Stimulated activated effector memory CD8-positive, alpha-beta T cell treated with anti-CD3 and anti-CD28 coated beads, Interleukin-12 subunit alpha, Interleukin-12 subunit beta, amount 100 ng/mL, for 72 hours (primary cell): ENCODE data around the gene JAK2.

Source experiments
- ATAC-seq: fragments of 150-1000 bp; cut with Tn5 transposase; 2 replicates; pipeline ENCODE4 v1.10.0; 2021
- DNase-seq, 2 donors: peaks; one replicate each; pipeline ENCODE4 v3.0.0; 2021 to 2022; ENCODE audit warnings: low spot score in 2 of 2
- H3K27ac Mint-ChIP-seq: one replicate; pipeline ENCODE4 v1.8.0; 2022; ENCODE audit warnings: mild to moderate bottlenecking, mixed read lengths
- H3K36me3 Mint-ChIP-seq: one replicate; pipeline ENCODE4 v1.8.0; 2022; ENCODE audit warnings: mild to moderate bottlenecking, mixed read lengths
- H3K4me1 Mint-ChIP-seq: one replicate; pipeline ENCODE4 v1.8.0; 2022; ENCODE audit warnings: mixed read lengths
- H3K4me3 Mint-ChIP-seq: one replicate; pipeline ENCODE4 v1.8.0; 2022; ENCODE audit warnings: mild to moderate bottlenecking, mixed read lengths
- H3K9me3 Mint-ChIP-seq: one replicate; pipeline ENCODE4 v1.8.0; 2022; ENCODE audit warnings: mixed read lengths

Gene JAK2

DNA sequence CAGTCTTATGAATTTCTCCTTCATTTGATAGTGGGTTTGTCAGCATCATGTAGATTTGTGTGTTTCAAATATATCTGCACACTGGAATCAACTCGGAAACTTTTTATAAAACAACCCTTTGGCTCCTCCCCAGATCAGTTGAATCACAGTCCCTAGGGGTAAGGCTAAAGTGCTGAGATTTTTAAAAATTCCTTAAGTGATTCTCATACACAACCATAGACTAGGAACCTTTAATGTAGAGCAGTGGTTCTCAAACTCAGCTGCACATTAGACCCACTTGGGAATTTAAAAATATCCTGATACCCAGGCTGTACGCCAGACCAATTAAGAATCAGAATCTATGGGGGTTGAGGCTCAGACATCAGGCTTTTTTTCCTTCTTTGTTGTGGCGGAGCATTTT lies 17.5 kb upstream of the JAK2 start:
- Mint-ChIP-seq H3K9me3 (peaks cover 3% of the 10 kb centered on the region), H3K4me1 (peaks cover 19% of the 10 kb centered on the region), H3K36me3 (no peaks in the 10 kb centered on the region), H3K27ac (no peak overlapping the region), H3K4me3 (no peak overlapping the region)
- DNase-seq (no peak), ATAC-seq (no peak)

GRCh38 chr9:4969130-4969529 lies 15.9 kb upstream of the JAK2 start:
- Mint-ChIP-seq H3K4me1 (peaks cover 19% of the 10 kb centered on the region), H3K27ac (no peak overlapping the region), H3K4me3 (peak overlapping the region; percentile 6), H3K9me3 (peaks cover under 1% of the 10 kb centered on the region), H3K36me3 (no peaks in the 10 kb centered on the region)
- DNase-seq (no peak), ATAC-seq (no peak)

DNA sequence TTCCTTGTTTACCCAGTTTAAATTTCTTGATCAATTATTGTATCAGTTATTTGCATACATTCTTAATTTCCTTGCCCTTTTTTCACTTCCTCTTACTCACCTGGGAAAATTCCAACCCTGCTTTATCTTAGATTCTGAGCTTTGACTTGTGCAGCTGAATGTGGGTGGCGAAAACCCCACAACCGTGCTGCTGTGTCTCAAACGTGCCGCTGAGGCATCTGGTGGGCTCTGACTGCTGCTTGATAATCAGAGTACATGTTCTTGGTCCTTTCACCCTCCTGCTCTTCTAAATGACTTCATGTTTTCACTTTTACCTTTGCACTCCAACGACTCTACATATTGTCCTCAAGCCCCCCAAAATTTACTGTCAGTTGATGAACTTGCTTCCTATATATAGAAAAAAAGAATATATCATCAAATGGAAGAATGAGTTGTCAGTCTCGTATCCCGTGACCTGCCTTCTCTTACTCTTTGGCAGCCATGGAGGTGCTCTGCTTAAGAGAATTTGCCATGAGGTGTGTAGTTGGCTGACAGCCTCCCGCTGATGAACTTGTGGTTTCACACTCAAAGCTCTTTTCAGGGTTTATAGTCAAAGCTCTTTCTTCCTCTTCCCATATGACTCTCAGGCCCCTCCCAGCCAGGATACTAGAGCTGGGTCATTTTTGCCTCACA lies 14.0 kb upstream of the JAK2 start:
- H3K36me3 Mint-ChIP-seq = no peaks in the 10 kb centered on the region
- no peak overlapping the region for H3K4me3 Mint-ChIP-seq
- DNase-seq (peak; percentile 20 to 73), ATAC-seq (peak; percentile 98)
- peaks cover 19% of the 10 kb centered on the region for H3K4me1 Mint-ChIP-seq
- H3K9me3 Mint-ChIP-seq = no peaks in the 10 kb centered on the region
- no peak overlapping the region for H3K27ac Mint-ChIP-seq

DNA sequence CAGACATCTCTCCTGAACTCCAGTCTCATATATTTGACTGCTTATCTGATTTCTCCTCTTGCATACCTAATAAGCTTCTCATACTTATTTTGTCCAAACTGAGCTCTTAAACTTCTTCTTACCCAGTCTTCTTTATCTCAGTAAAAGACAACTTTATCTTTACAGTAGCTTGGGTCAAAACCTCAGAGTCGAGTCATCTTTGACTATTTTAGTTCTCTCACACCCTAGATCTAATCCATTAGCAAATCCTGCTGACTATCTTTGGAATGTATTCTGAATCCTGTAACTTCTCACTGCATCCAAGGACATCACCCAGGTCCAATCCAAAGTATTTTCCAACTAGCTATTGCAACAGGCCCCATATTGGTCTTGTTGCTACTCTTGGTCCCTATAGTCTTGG lies 11.8 kb upstream of the JAK2 start:
- Mint-ChIP-seq H3K4me3 (no peak overlapping the region), H3K4me1 (peaks cover 13% of the 10 kb centered on the region), H3K36me3 (no peaks in the 10 kb centered on the region), H3K27ac (no peak overlapping the region), H3K9me3 (no peaks in the 10 kb centered on the region)
- ATAC-seq = no peak
- no peak for DNase-seq

DNA sequence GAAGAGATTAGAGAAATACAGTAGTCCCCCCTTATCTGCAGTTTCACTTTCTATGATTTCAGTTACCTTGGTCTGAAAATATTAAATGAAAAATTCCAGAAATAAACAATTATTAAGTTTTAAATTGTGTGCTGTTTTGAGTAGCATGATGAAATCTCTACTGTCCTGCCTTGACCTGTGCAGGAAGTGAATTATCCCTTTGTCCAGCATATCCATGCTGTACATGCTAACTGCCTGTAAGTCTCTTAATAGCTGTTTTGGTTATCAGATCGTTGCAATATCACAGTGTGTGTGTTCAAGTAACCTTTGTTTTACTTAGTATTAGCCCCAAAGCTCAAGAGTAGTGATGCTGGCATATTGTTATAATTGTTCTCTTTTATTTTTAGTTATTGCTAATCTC lies 11.2 kb upstream of the JAK2 start:
- Mint-ChIP-seq H3K4me1 (peaks cover 11% of the 10 kb centered on the region), H3K4me3 (no peak overlapping the region), H3K27ac (no peak overlapping the region), H3K9me3 (no peaks in the 10 kb centered on the region), H3K36me3 (no peaks in the 10 kb centered on the region)
- no peak for DNase-seq
- ATAC-seq = no peak

DNA sequence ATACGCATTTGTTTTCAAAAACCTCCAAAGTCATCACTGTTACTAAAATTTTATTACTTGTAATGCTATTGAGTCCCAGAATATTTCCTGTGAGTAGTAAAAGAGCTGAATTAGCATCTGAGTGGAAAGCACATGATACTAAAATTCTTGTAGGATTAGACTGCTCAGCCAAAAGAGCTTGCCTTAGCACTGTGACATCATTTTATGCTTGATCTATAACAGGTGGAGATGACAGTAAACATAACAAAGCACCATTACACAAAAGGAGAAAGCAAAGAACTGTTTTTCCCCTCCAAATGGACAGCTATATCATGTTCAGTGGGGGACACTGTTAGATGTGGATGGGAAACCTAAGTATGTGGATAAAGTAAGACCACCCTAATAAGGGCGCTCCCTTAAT lies 5.8 kb upstream of the JAK2 start:
- no peaks in the 10 kb centered on the region for H3K36me3 Mint-ChIP-seq
- no peak overlapping the region for H3K4me3 Mint-ChIP-seq
- no peak overlapping the region for H3K27ac Mint-ChIP-seq
- ATAC-seq (no peak), DNase-seq (no peak)
- H3K4me1 Mint-ChIP-seq = peaks cover 38% of the 10 kb centered on the region
- H3K9me3 Mint-ChIP-seq = no peaks in the 10 kb centered on the region

DNA sequence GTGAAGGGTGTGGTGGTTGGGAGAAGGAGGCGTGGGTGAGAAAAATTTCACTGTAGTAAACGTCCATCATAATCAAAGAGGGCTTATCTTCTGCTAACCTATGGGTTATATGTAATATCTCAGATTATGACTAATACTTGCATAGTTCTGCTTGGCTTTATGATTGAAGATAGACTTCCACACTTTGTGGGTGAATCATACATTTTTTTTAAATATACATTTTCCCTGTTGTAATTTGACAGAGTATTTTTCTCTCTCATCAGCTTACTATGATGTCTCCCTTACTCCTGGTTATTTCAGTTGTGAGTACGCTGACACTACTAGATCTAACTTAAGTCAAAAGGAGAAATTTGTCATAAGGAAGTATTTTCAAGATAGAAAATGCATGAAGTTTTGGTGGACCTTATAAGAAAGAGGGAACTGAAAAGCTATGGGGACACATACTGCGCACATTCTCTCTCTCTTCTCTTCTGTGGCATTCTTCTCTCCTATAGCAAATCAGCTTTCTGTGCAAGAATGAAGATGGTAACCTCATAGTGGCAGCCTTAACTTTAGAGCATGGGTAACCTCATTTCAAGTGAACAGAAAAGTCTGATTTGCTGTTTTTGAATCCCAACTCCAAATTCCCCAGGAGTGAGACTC lies 4.9 kb upstream of the JAK2 start:
- no peak overlapping the region for H3K27ac Mint-ChIP-seq
- no peaks in the 10 kb centered on the region for H3K9me3 Mint-ChIP-seq
- H3K4me1 Mint-ChIP-seq = peaks cover 41% of the 10 kb centered on the region

GRCh38 chr9:4982721-4983482 lies 2.2 kb upstream of the JAK2 start:
- no peak overlapping the region for H3K4me3 Mint-ChIP-seq
- no peaks in the 10 kb centered on the region for H3K9me3 Mint-ChIP-seq
- ATAC-seq = no peak
- H3K4me1 Mint-ChIP-seq = peaks cover 55% of the 10 kb centered on the region
- H3K27ac Mint-ChIP-seq = no peak overlapping the region
- H3K36me3 Mint-ChIP-seq = peaks cover 7% of the 10 kb centered on the region
- DNase-seq = no peak

More for the DNA sequence above, 4.9 kb upstream of the JAK2 start:
- ATAC-seq (peak; percentile 42), DNase-seq (no peak)
- no peak overlapping the region for H3K4me3 Mint-ChIP-seq
- H3K36me3 Mint-ChIP-seq = no peaks in the 10 kb centered on the region

DNA sequence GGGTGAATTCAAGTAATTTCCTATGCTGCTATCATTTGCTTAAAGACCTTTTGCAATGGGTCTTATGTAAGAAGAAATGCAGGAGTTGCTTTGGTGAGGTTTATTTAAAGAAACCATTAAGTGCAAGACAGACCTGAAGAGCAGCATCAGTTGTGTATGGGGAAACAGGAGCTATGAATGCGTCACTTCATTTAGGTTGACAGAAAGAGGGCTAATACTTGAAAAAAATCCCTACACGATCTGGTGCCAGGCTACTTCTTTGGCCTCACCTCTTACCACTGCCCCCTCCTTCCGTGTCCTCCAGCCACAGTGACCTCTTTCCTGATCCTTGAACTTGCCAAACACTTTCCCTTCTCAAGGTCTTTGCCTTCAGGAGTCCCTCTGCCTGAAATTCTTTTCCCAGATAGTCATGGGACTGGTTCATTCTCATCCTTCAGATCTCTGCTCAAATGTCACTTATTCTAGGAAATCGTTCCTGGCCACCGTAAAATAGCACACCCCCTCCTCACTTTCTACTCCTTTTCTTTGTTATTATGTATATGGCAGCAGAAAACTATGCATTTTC lies 1.4 kb upstream of the JAK2 start:
- H3K27ac Mint-ChIP-seq = peak overlapping the region; percentile 89
- H3K36me3 Mint-ChIP-seq = peaks cover 7% of the 10 kb centered on the region
- no peaks in the 10 kb centered on the region for H3K9me3 Mint-ChIP-seq

DNA sequence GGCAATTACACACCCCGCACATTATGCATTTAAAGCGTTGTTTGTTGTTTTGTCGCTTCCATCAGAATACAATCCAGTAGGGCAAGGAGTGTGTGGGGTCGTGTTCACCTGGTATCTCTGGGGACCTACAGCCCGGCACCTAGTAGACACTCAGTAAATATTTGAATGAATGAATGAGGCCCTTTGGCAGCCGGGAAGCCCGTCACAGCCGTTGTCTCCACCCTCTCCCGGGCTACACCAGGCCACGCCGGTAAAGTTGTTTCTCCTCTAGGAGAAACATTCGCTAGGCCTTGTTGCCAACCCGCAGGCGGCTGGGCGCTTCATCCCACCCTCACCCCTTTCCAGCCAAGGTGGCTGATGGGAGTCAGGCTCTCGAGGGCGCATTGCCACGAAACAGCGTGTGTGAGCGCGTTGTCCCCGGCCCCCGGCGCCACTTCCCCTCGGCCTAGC lies 876 bp upstream of the JAK2 start:
- no peak overlapping the region for H3K4me3 Mint-ChIP-seq
- no peaks in the 10 kb centered on the region for H3K9me3 Mint-ChIP-seq
- H3K27ac Mint-ChIP-seq = peak overlapping the region; percentile 89
- H3K36me3 Mint-ChIP-seq = peaks cover 7% of the 10 kb centered on the region
- H3K4me1 Mint-ChIP-seq = peaks cover 55% of the 10 kb centered on the region
- DNase-seq (no peak), ATAC-seq (peak; percentile 1)

More for the DNA sequence above, 1.4 kb upstream of the JAK2 start:
- ATAC-seq (no peak), DNase-seq (no peak)
- Mint-ChIP-seq H3K4me1 (peaks cover 55% of the 10 kb centered on the region), H3K4me3 (no peak overlapping the region)

DNA sequence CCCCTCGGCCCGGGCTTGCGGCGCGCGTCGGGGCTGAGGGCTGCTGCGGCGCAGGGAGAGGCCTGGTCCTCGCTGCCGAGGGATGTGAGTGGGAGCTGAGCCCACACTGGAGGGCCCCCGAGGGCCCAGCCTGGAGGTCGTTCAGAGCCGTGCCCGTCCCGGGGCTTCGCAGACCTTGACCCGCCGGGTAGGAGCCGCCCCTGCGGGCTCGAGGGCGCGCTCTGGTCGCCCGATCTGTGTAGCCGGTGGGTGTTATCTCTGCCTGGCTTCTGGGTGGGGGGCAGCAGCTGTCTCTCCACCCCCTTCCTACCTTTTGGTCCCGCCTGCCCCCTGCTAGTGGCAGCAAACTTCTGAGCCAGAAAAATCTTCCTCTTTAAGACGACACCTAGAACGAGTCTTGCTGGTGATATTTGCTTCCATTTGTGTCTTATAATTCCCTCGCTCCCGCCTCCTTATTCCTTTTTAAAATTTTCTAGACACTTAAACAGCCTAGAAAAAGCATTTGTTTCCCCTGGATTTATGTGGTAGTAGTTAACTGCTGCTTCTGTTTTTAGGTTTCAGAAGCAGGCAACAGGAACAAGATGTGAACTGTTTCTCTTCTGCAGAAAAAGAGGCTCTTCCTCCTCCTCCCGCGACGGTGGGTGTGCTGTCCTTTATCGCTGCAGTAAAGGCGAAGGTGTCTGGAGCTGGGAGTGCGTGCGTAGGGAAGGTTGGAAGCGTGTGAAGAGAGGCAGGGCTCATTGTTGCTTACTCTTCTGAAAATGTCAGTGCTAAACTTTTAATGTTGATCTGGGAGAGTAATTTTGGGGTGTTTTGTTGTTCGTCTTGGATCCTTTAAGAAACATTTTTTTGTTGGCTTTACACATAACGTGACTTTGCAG lies 554 bp downstream of the JAK2 start:
- DNase-seq (no peak), ATAC-seq (no peak)
- H3K9me3 Mint-ChIP-seq = no peaks in the 10 kb centered on the region
- peak overlapping the region; percentile 89 for H3K27ac Mint-ChIP-seq
- H3K4me3 Mint-ChIP-seq = no peak overlapping the region
- peaks cover 7% of the 10 kb centered on the region for H3K36me3 Mint-ChIP-seq
- peaks cover 40% of the 10 kb centered on the region for H3K4me1 Mint-ChIP-seq

GRCh38 chr9:4986296-4986695 lies 1.2 kb downstream of the JAK2 start:
- no peak overlapping the region for H3K4me3 Mint-ChIP-seq
- H3K9me3 Mint-ChIP-seq = no peaks in the 10 kb centered on the region
- H3K27ac Mint-ChIP-seq = peak overlapping the region; percentile 89
- peaks cover 7% of the 10 kb centered on the region for H3K36me3 Mint-ChIP-seq
- DNase-seq (no peak), ATAC-seq (no peak)
- peaks cover 40% of the 10 kb centered on the region for H3K4me1 Mint-ChIP-seq

DNA sequence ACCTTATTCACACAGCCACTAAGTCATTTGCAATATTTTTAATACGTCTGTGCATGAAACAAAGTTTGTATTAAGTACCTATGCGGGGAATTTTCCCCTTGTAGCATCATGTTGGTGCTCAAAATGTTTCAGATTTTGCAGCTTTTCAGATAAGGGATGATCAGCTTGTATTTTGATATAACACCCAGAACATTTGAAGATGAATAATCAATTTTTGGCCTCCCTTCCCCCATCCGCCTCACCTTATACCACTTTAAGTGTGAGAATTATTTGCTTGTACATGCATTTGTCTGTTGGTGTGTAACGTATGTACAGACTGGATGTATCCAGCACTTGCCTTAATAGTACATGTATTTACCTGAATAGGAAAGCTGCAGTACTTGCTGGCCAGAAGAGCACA lies 1.7 kb downstream of the JAK2 start:
- DNase-seq = no peak
- Mint-ChIP-seq H3K4me1 (peaks cover 41% of the 10 kb centered on the region), H3K4me3 (no peak overlapping the region), H3K9me3 (no peaks in the 10 kb centered on the region), H3K27ac (no peak overlapping the region), H3K36me3 (peaks cover 7% of the 10 kb centered on the region)
- ATAC-seq = no peak

DNA sequence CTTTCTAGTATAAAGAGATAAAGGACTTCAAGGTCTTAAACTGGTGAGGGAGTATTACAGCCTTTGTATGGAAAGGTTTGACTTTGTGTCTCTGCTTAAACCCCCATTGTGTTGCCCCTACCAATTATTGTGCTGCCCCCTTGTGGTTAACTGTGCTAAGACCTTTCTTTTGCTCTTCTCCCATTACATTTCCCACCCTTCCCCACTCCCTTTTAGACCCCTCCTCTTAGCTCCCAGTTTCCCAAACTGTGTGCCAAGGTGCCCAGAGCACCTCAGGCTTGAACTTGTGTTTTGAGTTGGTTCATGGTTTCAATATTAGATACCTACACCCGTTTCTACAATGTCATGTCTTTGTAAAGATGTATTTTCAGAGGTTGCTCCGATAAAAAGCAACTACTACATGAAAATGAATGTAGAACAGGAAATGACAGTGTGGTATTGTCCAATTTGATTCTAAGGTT lies 2.9 kb downstream of the JAK2 start:
- no peak overlapping the region for H3K4me3 Mint-ChIP-seq
- no peaks in the 10 kb centered on the region for H3K9me3 Mint-ChIP-seq
- peak; percentile 50 to 77 for DNase-seq
- no peak for ATAC-seq
- no peak overlapping the region for H3K27ac Mint-ChIP-seq
- peaks cover 43% of the 10 kb centered on the region for H3K4me1 Mint-ChIP-seq
- peaks cover 9% of the 10 kb centered on the region for H3K36me3 Mint-ChIP-seq

GRCh38 chr9:4992872-4993271 lies 7.8 kb downstream of the JAK2 start:
- Mint-ChIP-seq H3K4me3 (no peak overlapping the region), H3K4me1 (peaks cover 14% of the 10 kb centered on the region), H3K9me3 (no peaks in the 10 kb centered on the region), H3K27ac (no peak overlapping the region), H3K36me3 (peaks cover 21% of the 10 kb centered on the region)
- no peak for DNase-seq
- ATAC-seq = no peak
